WTC11 (cell line): ENCODE measurements around the gene NTRK3. TPM values are rescaled to one million over a fixed set of nuclear protein-coding genes. Genes with fewer than 3 reads are reported as not detected.

Source experiments
- ATAC-seq: fragments of 200-7000 bp; cut with Tn5 transposase; 2 replicates; pipeline ENCODE4 v1.10.0; 2021; ENCODE audit warnings: mild to moderate bottlenecking, moderate library complexity
- CTCF ChIA-PET: fragments of 300-600 bp; sonication (Branson Sonifier 250); formaldehyde crosslinking; loops from one replicate; lab custom pipeline; 2021; ENCODE audit warnings: antibody characterized with exemption; lab: Charles Lee
- POLR2A ChIA-PET: fragments of 350-600 bp; sonication (Branson Sonifier 250); formaldehyde crosslinking; loops from one replicate; lab custom pipeline; 2021; ENCODE audit warnings: antibody characterized with exemption; lab: Charles Lee
- DNase-seq: peaks from one replicate; pipeline ENCODE4 v3.0.0; 2021; ENCODE audit warnings: low spot score
- H3K27ac Mint-ChIP-seq: 2 replicates; pipeline ENCODE4 v1.8.0; 2021; ENCODE audit warnings: mixed read lengths
- H3K27me3 Mint-ChIP-seq: 2 replicates; pipeline ENCODE4 v1.8.0; 2021; ENCODE audit warnings: low read depth, mild to moderate bottlenecking, moderate library complexity, mixed read lengths
- H3K36me3 Mint-ChIP-seq: 2 replicates; pipeline ENCODE4 v1.8.0; 2021; ENCODE audit warnings: mixed read lengths
- H3K4me1 Mint-ChIP-seq: 2 replicates; pipeline ENCODE4 v1.8.0; 2022; ENCODE audit warnings: mixed read lengths
- H3K4me3 Mint-ChIP-seq: 2 replicates; pipeline ENCODE4 v1.8.0; 2021; ENCODE audit warnings: mild to moderate bottlenecking, moderate library complexity, mixed read lengths
- H3K9me3 Mint-ChIP-seq: 2 replicates; pipeline ENCODE4 v1.8.0; 2021; ENCODE audit warnings: mixed read lengths
- CREB1 ChIP-seq: sonication (generic); formaldehyde crosslinking; IDR thresholded peaks from 2 replicates; pipeline ENCODE4 v1.8.0; 2023; ENCODE audit warnings: mild to moderate bottlenecking, missing genetic modification reagents
- ETV6 ChIP-seq: sonication (generic); formaldehyde crosslinking; IDR thresholded peaks from 2 replicates; pipeline ENCODE4 v1.8.1; 2022; ENCODE audit warnings: mild to moderate bottlenecking, missing genetic modification reagents
- FOXK1 ChIP-seq: sonication (generic); formaldehyde crosslinking; IDR thresholded peaks from 2 replicates; pipeline ENCODE4 v1.8.0; 2022; ENCODE audit warnings: mild to moderate bottlenecking, moderate library complexity, missing genetic modification reagents
- GABPB1 ChIP-seq: sonication (generic); formaldehyde crosslinking; IDR thresholded peaks from 2 replicates; pipeline ENCODE4 v1.8.1; 2023; ENCODE audit warnings: mild to moderate bottlenecking, missing genetic modification reagents
- GRHL2 ChIP-seq: fragments of 250-450 bp; sonication (Bioruptor Pico); IDR thresholded peaks from 2 replicates; pipeline ENCODE4 v1.8.0; 2022; ENCODE audit warnings: mild to moderate bottlenecking, moderate library complexity; ENCODE audit not compliant: insufficient replicate concordance, severe bottlenecking
- NFYB ChIP-seq: sonication (generic); formaldehyde crosslinking; conservative IDR thresholded peaks from 2 replicates; pipeline ENCODE4 v1.8.0; 2022; ENCODE audit warnings: low read depth, missing genetic modification reagents
- NR2C2 ChIP-seq: sonication (generic); formaldehyde crosslinking; IDR thresholded peaks from 2 replicates; pipeline ENCODE4 v1.8.0; 2022; ENCODE audit warnings: mild to moderate bottlenecking, missing genetic modification reagents
- NR3C1 ChIP-seq: sonication (generic); formaldehyde crosslinking; conservative IDR thresholded peaks from 2 replicates; pipeline ENCODE4 v1.8.1; 2023; ENCODE audit warnings: low read depth, mild to moderate bottlenecking, missing genetic modification reagents
- PRRX2 ChIP-seq: fragments of 250-450 bp; sonication (Bioruptor Pico); IDR thresholded peaks from 2 replicates; pipeline ENCODE4 v1.8.0; 2021; ENCODE audit warnings: mild to moderate bottlenecking
- RELA ChIP-seq: sonication (generic); formaldehyde crosslinking; IDR thresholded peaks from 2 replicates; pipeline ENCODE4 v1.8.1; 2022; ENCODE audit warnings: missing genetic modification reagents, mild to moderate bottlenecking, borderline replicate concordance
- SMAD3 ChIP-seq: sonication (generic); formaldehyde crosslinking; IDR thresholded peaks from 2 replicates; pipeline ENCODE4 v1.8.0; 2022; ENCODE audit warnings: missing genetic modification reagents, mild to moderate bottlenecking, borderline replicate concordance
- TCF7 ChIP-seq: sonication (generic); formaldehyde crosslinking; IDR thresholded peaks from 2 replicates; pipeline ENCODE4 v1.8.0; 2022; ENCODE audit warnings: mild to moderate bottlenecking, low read depth, missing genetic modification reagents, moderate library complexity
- ZNF317 ChIP-seq: sonication (generic); formaldehyde crosslinking; IDR thresholded peaks from 2 replicates; pipeline ENCODE4 v1.8.1; 2023; ENCODE audit warnings: low read depth, mild to moderate bottlenecking, moderate library complexity, missing genetic modification reagents, borderline replicate concordance
- ZNF416 ChIP-seq: fragments of 250-450 bp; sonication (Bioruptor Pico); IDR thresholded peaks from 2 replicates; pipeline ENCODE4 v1.9.0; 2021; ENCODE audit warnings: mild to moderate bottlenecking, inconsistent platforms
- total RNA-seq: library from RNA; stranded (reverse); gene quantifications from 3 replicates; pipeline ENCODE4 v1.2.3, GENCODE V29; 2021
- TF ChIP-seq, protein P1 (sequence below): sonication (generic); formaldehyde crosslinking; IDR thresholded peaks from 2 replicates; pipeline ENCODE4 v1.8.0; 2023; ENCODE audit warnings: mild to moderate bottlenecking, missing genetic modification reagents
- TF ChIP-seq, protein P2 (sequence below): sonication (generic); formaldehyde crosslinking; IDR thresholded peaks from 2 replicates; pipeline ENCODE4 v1.8.1; 2022; ENCODE audit warnings: mild to moderate bottlenecking, moderate library complexity, missing genetic modification reagents
- TF ChIP-seq, protein P3 (sequence below): sonication (generic); formaldehyde crosslinking; IDR thresholded peaks from 2 replicates; pipeline ENCODE4 v1.8.1; 2022; ENCODE audit warnings: low read depth, mild to moderate bottlenecking, moderate library complexity, missing genetic modification reagents, borderline replicate concordance
- TF ChIP-seq, protein P4 (sequence below): sonication (generic); formaldehyde crosslinking; IDR thresholded peaks from 2 replicates; pipeline ENCODE4 v1.8.0; 2022; ENCODE audit warnings: missing genetic modification reagents
- TF ChIP-seq, protein P5 (sequence below): fragments of 250-450 bp; sonication (Bioruptor Pico); IDR thresholded peaks from 2 replicates; pipeline ENCODE4 v2.1.2; 2022; ENCODE audit warnings: mild to moderate bottlenecking, moderate library complexity
- TF ChIP-seq, protein P6 (sequence below): sonication (generic); formaldehyde crosslinking; conservative IDR thresholded peaks from 2 replicates; pipeline ENCODE4 v1.8.1; 2023; ENCODE audit warnings: mild to moderate bottlenecking, low read depth, missing genetic modification reagents, moderate library complexity

The NTRK3 gene
- total RNA-seq, 1 experiment from 2014 or later: 12.3 TPM

DNA sequence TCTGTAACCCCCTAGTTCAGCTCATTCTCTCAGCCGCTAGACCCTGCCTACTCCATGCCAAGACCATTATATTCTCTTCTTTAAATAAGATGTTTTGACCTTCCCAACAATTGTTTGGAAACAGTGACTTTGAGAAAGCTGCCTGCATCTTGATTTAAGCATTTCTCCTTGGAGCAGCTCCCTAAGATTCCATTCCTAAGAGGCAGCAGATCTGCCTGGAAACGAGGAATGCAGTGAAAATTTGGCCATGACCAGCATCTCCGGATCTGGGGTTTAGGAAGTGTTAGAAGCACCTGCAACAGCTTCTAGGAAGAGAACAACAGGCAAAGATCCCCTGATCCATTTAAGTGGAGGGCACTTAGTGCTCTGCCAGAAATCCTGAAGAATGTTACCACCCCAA, 235.7 kb downstream of the NTRK3 start:
- no peak overlapping the region for H3K4me3 Mint-ChIP-seq
- H3K27me3 Mint-ChIP-seq: no peaks in the 10 kb centered on the region
- 0 out of 2 replicates have a peak overlapping the region, but pooled peaks have one; percentile 15 for H3K27ac Mint-ChIP-seq
- no peak for TF ChIP-seq PRRX2
- TF ChIP-seq SMAD3 (CRISPR knock-in tag): no peak
- TF ChIP-seq, protein P1, sequence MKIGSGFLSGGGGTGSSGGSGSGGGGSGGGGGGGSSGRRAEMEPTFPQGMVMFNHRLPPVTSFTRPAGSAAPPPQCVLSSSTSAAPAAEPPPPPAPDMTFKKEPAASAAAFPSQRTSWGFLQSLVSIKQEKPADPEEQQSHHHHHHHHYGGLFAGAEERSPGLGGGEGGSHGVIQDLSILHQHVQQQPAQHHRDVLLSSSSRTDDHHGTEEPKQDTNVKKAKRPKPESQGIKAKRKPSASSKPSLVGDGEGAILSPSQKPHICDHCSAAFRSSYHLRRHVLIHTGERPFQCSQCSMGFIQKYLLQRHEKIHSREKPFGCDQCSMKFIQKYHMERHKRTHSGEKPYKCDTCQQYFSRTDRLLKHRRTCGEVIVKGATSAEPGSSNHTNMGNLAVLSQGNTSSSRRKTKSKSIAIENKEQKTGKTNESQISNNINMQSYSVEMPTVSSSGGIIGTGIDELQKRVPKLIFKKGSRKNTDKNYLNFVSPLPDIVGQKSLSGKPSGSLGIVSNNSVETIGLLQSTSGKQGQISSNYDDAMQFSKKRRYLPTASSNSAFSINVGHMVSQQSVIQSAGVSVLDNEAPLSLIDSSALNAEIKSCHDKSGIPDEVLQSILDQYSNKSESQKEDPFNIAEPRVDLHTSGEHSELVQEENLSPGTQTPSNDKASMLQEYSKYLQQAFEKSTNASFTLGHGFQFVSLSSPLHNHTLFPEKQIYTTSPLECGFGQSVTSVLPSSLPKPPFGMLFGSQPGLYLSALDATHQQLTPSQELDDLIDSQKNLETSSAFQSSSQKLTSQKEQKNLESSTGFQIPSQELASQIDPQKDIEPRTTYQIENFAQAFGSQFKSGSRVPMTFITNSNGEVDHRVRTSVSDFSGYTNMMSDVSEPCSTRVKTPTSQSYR (CRISPR knock-in tag): no peak
- no peak for TF ChIP-seq ETV6 (CRISPR knock-in tag)
- no peak for TF ChIP-seq ZNF317 (CRISPR knock-in tag)
- no peak for TF ChIP-seq FOXK1
- TF ChIP-seq, protein P2, sequence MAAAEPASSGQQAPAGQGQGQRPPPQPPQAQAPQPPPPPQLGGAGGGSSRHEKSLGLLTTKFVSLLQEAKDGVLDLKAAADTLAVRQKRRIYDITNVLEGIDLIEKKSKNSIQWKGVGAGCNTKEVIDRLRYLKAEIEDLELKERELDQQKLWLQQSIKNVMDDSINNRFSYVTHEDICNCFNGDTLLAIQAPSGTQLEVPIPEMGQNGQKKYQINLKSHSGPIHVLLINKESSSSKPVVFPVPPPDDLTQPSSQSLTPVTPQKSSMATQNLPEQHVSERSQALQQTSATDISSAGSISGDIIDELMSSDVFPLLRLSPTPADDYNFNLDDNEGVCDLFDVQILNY: no peak
- TF ChIP-seq, protein P3, sequence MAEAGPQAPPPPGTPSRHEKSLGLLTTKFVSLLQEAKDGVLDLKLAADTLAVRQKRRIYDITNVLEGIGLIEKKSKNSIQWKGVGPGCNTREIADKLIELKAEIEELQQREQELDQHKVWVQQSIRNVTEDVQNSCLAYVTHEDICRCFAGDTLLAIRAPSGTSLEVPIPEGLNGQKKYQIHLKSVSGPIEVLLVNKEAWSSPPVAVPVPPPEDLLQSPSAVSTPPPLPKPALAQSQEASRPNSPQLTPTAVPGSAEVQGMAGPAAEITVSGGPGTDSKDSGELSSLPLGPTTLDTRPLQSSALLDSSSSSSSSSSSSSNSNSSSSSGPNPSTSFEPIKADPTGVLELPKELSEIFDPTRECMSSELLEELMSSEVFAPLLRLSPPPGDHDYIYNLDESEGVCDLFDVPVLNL: no peak
- TF ChIP-seq GABPB1: no peak
- TF ChIP-seq, protein P4, sequence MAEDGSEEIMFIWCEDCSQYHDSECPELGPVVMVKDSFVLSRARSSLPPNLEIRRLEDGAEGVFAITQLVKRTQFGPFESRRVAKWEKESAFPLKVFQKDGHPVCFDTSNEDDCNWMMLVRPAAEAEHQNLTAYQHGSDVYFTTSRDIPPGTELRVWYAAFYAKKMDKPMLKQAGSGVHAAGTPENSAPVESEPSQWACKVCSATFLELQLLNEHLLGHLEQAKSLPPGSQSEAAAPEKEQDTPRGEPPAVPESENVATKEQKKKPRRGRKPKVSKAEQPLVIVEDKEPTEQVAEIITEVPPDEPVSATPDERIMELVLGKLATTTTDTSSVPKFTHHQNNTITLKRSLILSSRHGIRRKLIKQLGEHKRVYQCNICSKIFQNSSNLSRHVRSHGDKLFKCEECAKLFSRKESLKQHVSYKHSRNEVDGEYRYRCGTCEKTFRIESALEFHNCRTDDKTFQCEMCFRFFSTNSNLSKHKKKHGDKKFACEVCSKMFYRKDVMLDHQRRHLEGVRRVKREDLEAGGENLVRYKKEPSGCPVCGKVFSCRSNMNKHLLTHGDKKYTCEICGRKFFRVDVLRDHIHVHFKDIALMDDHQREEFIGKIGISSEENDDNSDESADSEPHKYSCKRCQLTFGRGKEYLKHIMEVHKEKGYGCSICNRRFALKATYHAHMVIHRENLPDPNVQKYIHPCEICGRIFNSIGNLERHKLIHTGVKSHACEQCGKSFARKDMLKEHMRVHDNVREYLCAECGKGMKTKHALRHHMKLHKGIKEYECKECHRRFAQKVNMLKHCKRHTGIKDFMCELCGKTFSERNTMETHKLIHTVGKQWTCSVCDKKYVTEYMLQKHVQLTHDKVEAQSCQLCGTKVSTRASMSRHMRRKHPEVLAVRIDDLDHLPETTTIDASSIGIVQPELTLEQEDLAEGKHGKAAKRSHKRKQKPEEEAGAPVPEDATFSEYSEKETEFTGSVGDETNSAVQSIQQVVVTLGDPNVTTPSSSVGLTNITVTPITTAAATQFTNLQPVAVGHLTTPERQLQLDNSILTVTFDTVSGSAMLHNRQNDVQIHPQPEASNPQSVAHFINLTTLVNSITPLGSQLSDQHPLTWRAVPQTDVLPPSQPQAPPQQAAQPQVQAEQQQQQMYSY (CRISPR knock-in tag): no peak
- TF ChIP-seq NR3C1 (CRISPR knock-in tag): no peak
- TF ChIP-seq GRHL2 (CRISPR knock-in tag): no peak
- TF ChIP-seq, protein P5, sequence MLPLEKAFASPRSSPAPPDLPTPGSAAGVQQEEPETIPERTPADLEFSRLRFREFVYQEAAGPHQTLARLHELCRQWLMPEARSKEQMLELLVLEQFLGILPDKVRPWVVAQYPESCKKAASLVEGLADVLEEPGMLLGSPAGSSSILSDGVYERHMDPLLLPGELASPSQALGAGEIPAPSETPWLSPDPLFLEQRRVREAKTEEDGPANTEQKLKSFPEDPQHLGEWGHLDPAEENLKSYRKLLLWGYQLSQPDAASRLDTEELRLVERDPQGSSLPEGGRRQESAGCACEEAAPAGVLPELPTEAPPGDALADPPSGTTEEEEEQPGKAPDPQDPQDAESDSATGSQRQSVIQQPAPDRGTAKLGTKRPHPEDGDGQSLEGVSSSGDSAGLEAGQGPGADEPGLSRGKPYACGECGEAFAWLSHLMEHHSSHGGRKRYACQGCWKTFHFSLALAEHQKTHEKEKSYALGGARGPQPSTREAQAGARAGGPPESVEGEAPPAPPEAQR (CRISPR knock-in tag): no peak
- no peak for TF ChIP-seq RELA
- TF ChIP-seq, protein P6, sequence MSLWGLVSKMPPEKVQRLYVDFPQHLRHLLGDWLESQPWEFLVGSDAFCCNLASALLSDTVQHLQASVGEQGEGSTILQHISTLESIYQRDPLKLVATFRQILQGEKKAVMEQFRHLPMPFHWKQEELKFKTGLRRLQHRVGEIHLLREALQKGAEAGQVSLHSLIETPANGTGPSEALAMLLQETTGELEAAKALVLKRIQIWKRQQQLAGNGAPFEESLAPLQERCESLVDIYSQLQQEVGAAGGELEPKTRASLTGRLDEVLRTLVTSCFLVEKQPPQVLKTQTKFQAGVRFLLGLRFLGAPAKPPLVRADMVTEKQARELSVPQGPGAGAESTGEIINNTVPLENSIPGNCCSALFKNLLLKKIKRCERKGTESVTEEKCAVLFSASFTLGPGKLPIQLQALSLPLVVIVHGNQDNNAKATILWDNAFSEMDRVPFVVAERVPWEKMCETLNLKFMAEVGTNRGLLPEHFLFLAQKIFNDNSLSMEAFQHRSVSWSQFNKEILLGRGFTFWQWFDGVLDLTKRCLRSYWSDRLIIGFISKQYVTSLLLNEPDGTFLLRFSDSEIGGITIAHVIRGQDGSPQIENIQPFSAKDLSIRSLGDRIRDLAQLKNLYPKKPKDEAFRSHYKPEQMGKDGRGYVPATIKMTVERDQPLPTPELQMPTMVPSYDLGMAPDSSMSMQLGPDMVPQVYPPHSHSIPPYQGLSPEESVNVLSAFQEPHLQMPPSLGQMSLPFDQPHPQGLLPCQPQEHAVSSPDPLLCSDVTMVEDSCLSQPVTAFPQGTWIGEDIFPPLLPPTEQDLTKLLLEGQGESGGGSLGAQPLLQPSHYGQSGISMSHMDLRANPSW (CRISPR knock-in tag): no peak
- no peak for TF ChIP-seq TCF7 (CRISPR knock-in tag)
- no peak for TF ChIP-seq CREB1 (CRISPR knock-in tag)
- no peak for TF ChIP-seq NR2C2 (CRISPR knock-in tag)
- no peak for TF ChIP-seq NFYB (CRISPR knock-in tag)
- no peak for TF ChIP-seq ZNF416 (CRISPR knock-in tag)
- DNase-seq (no peak), ATAC-seq (no peak)
- H3K9me3 Mint-ChIP-seq: peaks cover 14% of the 10 kb centered on the region
- CTCF ChIA-PET: interaction anchor here (0.6 to 1.0 kb wide), 3 partner anchors 16 to 226 kb away, joined by 3 read pairs; no protein-coding TSS in a partner anchor
- H3K36me3 Mint-ChIP-seq: no peaks in the 10 kb centered on the region
- peaks cover 27% of the 10 kb centered on the region for H3K4me1 Mint-ChIP-seq
- POLR2A ChIA-PET: no interaction called here
